RWPE1 (cell line): ENCODE results near the gene CCDC90B.

Experiments
- CTCF ChIA-PET: fragments of 350-600 bp; sonication (Branson Sonifier 250); formaldehyde crosslinking; extraction: SDS; loops from one replicate; lab custom pipeline; 2021; lab: Yijun Ruan, JAX
- POLR2A ChIA-PET: fragments of 400-600 bp; formaldehyde crosslinking; extraction: SDS; loops from one replicate; lab custom pipeline; 2020; ENCODE audit warnings: antibody characterized with exemption; ENCODE audit not compliant: low non-redundant PET; lab: Yijun Ruan, JAX
- DNase-seq: peaks from one replicate; pipeline ENCODE4 v3.0.0; 2012; ENCODE audit warnings: low spot score
- H3K27ac ChIP-seq: fragments of 450-650 bp; 2 replicates; pipeline ENCODE4 v1.5.1; 2017
- TF ChIP-seq, protein P1 (sequence below): fragments of 450-650 bp; conservative IDR thresholded peaks from 2 replicates; pipeline ENCODE4 v1.5.1; 2017; ENCODE audit warnings: low read depth, mild to moderate bottlenecking

Gene CCDC90B

GRCh38 chr11:83222499-83222898, 63.7 kb downstream of the CCDC90B start:
- no peak overlapping the region for H3K27ac ChIP-seq
- no peak for DNase-seq
- TF ChIP-seq, protein P1, sequence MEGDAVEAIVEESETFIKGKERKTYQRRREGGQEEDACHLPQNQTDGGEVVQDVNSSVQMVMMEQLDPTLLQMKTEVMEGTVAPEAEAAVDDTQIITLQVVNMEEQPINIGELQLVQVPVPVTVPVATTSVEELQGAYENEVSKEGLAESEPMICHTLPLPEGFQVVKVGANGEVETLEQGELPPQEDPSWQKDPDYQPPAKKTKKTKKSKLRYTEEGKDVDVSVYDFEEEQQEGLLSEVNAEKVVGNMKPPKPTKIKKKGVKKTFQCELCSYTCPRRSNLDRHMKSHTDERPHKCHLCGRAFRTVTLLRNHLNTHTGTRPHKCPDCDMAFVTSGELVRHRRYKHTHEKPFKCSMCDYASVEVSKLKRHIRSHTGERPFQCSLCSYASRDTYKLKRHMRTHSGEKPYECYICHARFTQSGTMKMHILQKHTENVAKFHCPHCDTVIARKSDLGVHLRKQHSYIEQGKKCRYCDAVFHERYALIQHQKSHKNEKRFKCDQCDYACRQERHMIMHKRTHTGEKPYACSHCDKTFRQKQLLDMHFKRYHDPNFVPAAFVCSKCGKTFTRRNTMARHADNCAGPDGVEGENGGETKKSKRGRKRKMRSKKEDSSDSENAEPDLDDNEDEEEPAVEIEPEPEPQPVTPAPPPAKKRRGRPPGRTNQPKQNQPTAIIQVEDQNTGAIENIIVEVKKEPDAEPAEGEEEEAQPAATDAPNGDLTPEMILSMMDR = no peak
- ChIA-PET POLR2A (no interaction called here), CTCF (no interaction called here)

GRCh38 chr11:83221694-83222093, 64.5 kb downstream of the CCDC90B start:
- H3K27ac ChIP-seq = no peak overlapping the region
- DNase-seq = no peak
- TF ChIP-seq, protein P1 = no peak
- ChIA-PET CTCF (interaction anchor here (1.6 kb wide), 1 partner anchor 29 kb away, joined by 6 read pairs; no protein-coding TSS in a partner anchor), POLR2A (no interaction called here)

GRCh38 chr11:83220260-83220659, 65.9 kb downstream of the CCDC90B start:
- POLR2A ChIA-PET = interaction anchor here (0.5 kb wide), 1 partner anchor 67 kb away, joined by 15 read pairs; no protein-coding TSS in a partner anchor

DNA sequence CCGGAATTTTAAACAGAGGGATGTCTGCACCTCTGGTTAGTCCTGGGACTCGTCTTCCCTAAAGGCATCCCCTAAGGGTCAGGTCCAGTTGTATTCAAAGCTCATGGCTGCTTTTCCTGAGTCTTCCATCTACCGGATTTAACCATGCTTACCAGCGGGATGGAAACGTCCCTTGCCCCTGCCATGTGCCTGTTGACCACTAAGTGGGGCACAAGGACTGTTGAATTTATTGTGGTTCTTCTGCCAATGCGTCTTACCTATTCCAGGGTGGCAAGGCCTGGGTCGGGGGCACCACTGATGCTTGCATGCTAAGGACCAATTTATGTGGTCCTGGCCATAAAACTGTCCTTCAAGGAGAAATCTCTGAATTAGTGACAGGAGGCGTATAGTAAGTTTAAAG, 67.1 kb downstream of the CCDC90B start:
- no peak for DNase-seq
- ChIA-PET POLR2A (no interaction called here), CTCF (no interaction called here)
- no peak overlapping the region for H3K27ac ChIP-seq
- TF ChIP-seq, protein P1 = no peak

More at GRCh38 chr11:83220260-83220659, 65.9 kb downstream of the CCDC90B start:
- CTCF ChIA-PET = interaction anchor here (0.7 to 1.6 kb wide), 2 partner anchors 30 to 1058 kb away, joined by 4 to 6 read pairs; no protein-coding TSS in a partner anchor
- DNase-seq = peak; percentile 10
- no peak overlapping the region for H3K27ac ChIP-seq
- TF ChIP-seq, protein P1 = no peak
